ENCODE measurements around the gene MAPKAPK2.

The MAPKAPK2 gene

DNA sequence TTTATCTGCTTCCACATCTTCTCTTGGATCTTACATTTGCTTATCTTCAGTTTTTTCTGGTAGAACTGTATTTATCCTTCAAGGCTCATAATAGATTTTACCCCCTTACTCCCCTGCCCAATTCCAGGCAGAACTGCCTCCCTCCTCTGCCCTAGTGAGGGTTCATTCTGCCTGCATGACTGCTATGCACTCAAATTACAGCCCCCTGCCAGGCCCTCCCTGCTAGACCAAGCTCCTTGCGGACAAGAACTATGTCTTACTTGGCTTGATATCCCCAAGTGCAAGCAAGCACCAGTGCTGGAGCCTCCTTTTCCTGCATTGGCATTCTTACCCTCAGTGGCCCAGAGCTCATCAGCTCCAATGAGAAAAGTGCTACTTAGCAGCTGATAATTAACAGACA lies 18.1 kb downstream of the MAPKAPK2 start:
- Histone ChIP-seq H3K9me3 (ENCODE audit: insufficient read depth, low read length) (no peaks in the 10 kb centered on the region), H3K36me3 (ENCODE audit: insufficient read depth, insufficient read length, low read length) (peaks cover 19% of the 10 kb centered on the region), H3K4me3 (ENCODE audit: insufficient read length, low read depth) (no peak overlapping the region), H3K9ac (ENCODE audit: insufficient read length, low read depth) (no peak overlapping the region), H3K4me1 (ENCODE audit: insufficient read depth, insufficient read length) (peaks cover 24% of the 10 kb centered on the region), H3K27me3 (ENCODE audit: insufficient read depth, insufficient read length) (no peaks in the 10 kb centered on the region)
- no peak for DNase-seq (ENCODE audit: low read depth, low spot score)
- TF ChIP-seq ZNF274 (IDR thresholded peaks at IDR 0.05; ENCODE audit: low read depth, low read length) (no peak), YY1 (IDR thresholded peaks at IDR 0.05; ENCODE audit: insufficient read depth, insufficient read length) (no peak), SUZ12 (IDR thresholded peaks at IDR 0.05; ENCODE audit: extremely low read depth, insufficient read depth, insufficient read length) (no peak)

DNA sequence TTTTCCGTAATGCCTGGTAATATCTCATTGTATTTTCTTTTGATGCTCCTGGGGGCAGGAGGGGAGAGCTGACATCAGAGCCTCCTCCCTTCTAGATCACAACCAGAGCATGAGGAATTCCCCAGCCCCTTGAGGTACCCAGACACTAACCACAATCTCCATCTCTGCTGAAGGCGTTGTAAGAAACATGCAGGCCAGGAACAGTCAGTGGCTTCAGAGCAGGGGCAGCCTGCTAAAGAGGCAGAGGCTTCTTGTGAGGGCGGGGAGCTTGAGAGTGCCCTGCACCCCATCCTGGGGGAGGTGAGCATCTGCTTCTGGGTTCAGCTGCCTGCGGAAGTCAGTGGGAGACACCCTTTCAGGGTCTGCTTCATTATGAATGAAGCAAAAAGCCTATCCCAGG lies 19.0 kb downstream of the MAPKAPK2 start:
- Histone ChIP-seq H3K27me3 (ENCODE audit: insufficient read depth, insufficient read length) (no peaks in the 10 kb centered on the region), H3K4me1 (ENCODE audit: insufficient read depth, insufficient read length) (peaks cover 24% of the 10 kb centered on the region)

DNA sequence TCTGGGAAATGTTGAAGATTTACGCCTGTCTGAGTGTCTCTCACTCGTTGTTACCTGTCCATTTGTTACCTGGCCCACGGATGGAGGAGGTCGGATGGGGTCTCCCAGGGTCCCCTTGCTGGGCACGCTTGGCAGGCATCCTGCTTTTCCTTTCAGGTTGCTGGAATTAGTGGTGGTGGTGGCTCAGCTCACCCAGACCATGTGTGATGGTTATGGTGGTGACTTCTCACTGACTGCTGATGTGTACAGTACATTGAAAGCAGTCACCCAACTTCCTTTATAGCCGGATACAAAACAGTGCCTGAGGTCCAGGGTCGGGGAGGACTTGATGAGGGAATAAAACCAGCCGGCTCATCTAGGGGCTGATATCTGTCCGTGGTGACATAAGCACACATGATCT lies 19.5 kb downstream of the MAPKAPK2 start:
- DNase-seq (ENCODE audit: low read depth, low spot score) = no peak
- H3K9ac ChIP-seq (ENCODE audit: insufficient read length, low read depth) = no peak overlapping the region

More for the DNA sequence above, 19.0 kb downstream of the MAPKAPK2 start:
- H3K36me3 ChIP-seq (ENCODE audit: insufficient read depth, insufficient read length, low read length) = peaks cover 11% of the 10 kb centered on the region
- no peak overlapping the region for H3K4me3 ChIP-seq (ENCODE audit: insufficient read length, low read depth)
- H3K9ac ChIP-seq (ENCODE audit: insufficient read length, low read depth) = no peak overlapping the region
- no peak for DNase-seq (ENCODE audit: low read depth, low spot score)
- no peaks in the 10 kb centered on the region for H3K9me3 ChIP-seq (ENCODE audit: insufficient read depth, low read length)
- TF ChIP-seq SUZ12 (IDR thresholded peaks at IDR 0.05; ENCODE audit: extremely low read depth, insufficient read depth, insufficient read length) (no peak), ZNF274 (IDR thresholded peaks at IDR 0.05; ENCODE audit: low read depth, low read length) (no peak), YY1 (IDR thresholded peaks at IDR 0.05; ENCODE audit: insufficient read depth, insufficient read length) (no peak)

DNA sequence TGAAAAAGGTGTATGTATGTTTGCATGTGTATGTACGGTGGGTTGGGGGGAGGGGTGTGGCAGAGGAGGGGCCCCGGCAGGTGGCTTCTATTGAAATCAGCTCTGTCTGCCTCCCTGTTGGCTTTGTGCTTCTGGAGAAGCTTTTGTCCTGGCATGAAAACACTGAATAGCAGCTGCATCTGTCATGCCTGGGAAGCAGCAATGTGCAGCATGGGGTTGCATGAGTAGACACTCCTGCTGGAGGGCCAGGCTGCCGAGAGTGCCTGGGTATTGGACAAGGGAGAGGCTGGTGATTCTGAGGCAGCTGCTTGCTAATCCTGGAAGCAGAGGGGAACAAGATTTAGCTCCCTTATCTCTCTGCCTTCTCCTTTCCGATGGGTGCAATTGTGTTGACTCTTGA lies 20.5 kb downstream of the MAPKAPK2 start:
- Histone ChIP-seq H3K4me1 (ENCODE audit: insufficient read depth, insufficient read length) (peaks cover 24% of the 10 kb centered on the region), H3K4me3 (ENCODE audit: insufficient read length, low read depth) (no peak overlapping the region)
- TF ChIP-seq YY1 (IDR thresholded peaks at IDR 0.05; ENCODE audit: insufficient read depth, insufficient read length) = no peak
- TF ChIP-seq ZNF274 (IDR thresholded peaks at IDR 0.05; ENCODE audit: low read depth, low read length) = no peak
- TF ChIP-seq SUZ12 (IDR thresholded peaks at IDR 0.05; ENCODE audit: extremely low read depth, insufficient read depth, insufficient read length) = no peak

More for the DNA sequence above, 19.5 kb downstream of the MAPKAPK2 start:
- Histone ChIP-seq H3K9me3 (ENCODE audit: insufficient read depth, low read length) (no peaks in the 10 kb centered on the region), H3K4me1 (ENCODE audit: insufficient read depth, insufficient read length) (peaks cover 24% of the 10 kb centered on the region), H3K27me3 (ENCODE audit: insufficient read depth, insufficient read length) (no peaks in the 10 kb centered on the region), H3K36me3 (ENCODE audit: insufficient read depth, insufficient read length, low read length) (peaks cover 5% of the 10 kb centered on the region), H3K4me3 (ENCODE audit: insufficient read length, low read depth) (no peak overlapping the region)
- no peak for TF ChIP-seq SUZ12 (IDR thresholded peaks at IDR 0.05; ENCODE audit: extremely low read depth, insufficient read depth, insufficient read length)
- no peak for TF ChIP-seq ZNF274 (IDR thresholded peaks at IDR 0.05; ENCODE audit: low read depth, low read length)
- no peak for TF ChIP-seq YY1 (IDR thresholded peaks at IDR 0.05; ENCODE audit: insufficient read depth, insufficient read length)

DNA sequence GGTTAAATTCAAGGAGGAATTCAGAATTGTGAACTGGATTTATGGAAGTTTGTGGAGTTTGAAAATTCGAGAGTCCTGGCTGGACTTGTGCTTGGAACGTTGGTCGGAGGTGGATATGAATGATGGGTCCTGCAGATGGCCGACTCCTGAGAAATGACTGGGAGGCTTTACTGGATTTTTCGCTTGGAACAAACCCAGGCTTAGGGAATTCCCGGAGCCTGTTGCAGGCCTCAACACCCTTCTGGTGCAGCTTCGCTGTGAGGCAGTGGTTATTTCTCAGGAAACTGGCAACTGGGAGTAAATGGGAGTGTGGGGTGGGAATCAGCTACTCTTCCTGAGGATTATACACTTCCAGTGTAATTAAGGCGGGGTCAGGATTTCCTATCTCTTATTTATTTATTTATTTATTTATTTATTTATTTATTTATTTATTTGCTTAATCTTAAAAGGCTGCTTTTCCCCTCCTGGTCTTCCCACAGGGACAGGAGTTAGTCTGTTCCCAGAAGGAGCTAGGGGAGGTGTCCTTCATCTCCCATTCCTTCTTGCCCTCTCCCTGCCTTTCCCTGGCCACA lies 21.1 kb downstream of the MAPKAPK2 start:
- H3K4me3 ChIP-seq (ENCODE audit: insufficient read length, low read depth) = no peak overlapping the region
- TF ChIP-seq ZNF274 (IDR thresholded peaks at IDR 0.05; ENCODE audit: low read depth, low read length) (no peak), SUZ12 (IDR thresholded peaks at IDR 0.05; ENCODE audit: extremely low read depth, insufficient read depth, insufficient read length) (no peak), YY1 (IDR thresholded peaks at IDR 0.05; ENCODE audit: insufficient read depth, insufficient read length) (no peak)
- no peaks in the 10 kb centered on the region for H3K9me3 ChIP-seq (ENCODE audit: insufficient read depth, low read length)
- no peaks in the 10 kb centered on the region for H3K27me3 ChIP-seq (ENCODE audit: insufficient read depth, insufficient read length)
- no peaks in the 10 kb centered on the region for H3K36me3 ChIP-seq (ENCODE audit: insufficient read depth, insufficient read length, low read length)
- no peak overlapping the region for H3K9ac ChIP-seq (ENCODE audit: insufficient read length, low read depth)
- peaks cover 24% of the 10 kb centered on the region for H3K4me1 ChIP-seq (ENCODE audit: insufficient read depth, insufficient read length)
- DNase-seq (ENCODE audit: low read depth, low spot score) = no peak

More for the DNA sequence above, 20.5 kb downstream of the MAPKAPK2 start:
- no peaks in the 10 kb centered on the region for H3K27me3 ChIP-seq (ENCODE audit: insufficient read depth, insufficient read length)
- no peaks in the 10 kb centered on the region for H3K9me3 ChIP-seq (ENCODE audit: insufficient read depth, low read length)
- DNase-seq (ENCODE audit: low read depth, low spot score) = no peak
- H3K36me3 ChIP-seq (ENCODE audit: insufficient read depth, insufficient read length, low read length) = peaks cover 1% of the 10 kb centered on the region
- H3K9ac ChIP-seq (ENCODE audit: insufficient read length, low read depth) = no peak overlapping the region

DNA sequence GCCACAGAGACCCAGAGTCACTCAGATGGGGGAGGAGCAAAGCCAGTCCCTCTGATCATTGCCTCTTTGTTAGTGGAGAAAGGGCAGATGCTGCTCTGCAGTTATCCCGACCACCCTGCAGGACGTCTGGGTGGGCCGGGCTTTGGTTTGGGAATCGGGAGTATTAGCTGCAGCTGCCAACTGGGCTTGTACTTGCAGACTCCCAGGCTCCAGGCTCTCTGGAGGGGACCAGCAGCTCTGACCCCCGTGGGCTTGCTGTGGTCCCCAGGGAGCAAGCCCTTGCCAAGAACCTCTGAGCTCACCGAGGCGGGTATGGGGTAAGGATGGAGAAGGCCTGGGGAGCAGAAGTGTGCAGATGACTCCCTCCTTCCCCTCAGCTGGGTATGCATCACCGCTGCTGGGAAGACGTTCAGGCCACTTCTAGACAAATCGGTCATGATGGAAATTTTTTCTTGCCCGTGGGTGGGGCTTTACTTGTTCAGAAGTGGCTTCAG lies 21.6 kb downstream of the MAPKAPK2 start:
- no peaks in the 10 kb centered on the region for H3K27me3 ChIP-seq (ENCODE audit: insufficient read depth, insufficient read length)
- peak overlapping the region; percentile 43 for H3K9ac ChIP-seq (ENCODE audit: insufficient read length, low read depth)
- DNase-seq (ENCODE audit: low read depth, low spot score) = no peak
- peaks cover 24% of the 10 kb centered on the region for H3K4me1 ChIP-seq (ENCODE audit: insufficient read depth, insufficient read length)
- TF ChIP-seq YY1 (IDR thresholded peaks at IDR 0.05; ENCODE audit: insufficient read depth, insufficient read length) (no peak), SUZ12 (IDR thresholded peaks at IDR 0.05; ENCODE audit: extremely low read depth, insufficient read depth, insufficient read length) (no peak), ZNF274 (IDR thresholded peaks at IDR 0.05; ENCODE audit: low read depth, low read length) (no peak)
- no peak overlapping the region for H3K4me3 ChIP-seq (ENCODE audit: insufficient read length, low read depth)
- H3K9me3 ChIP-seq (ENCODE audit: insufficient read depth, low read length) = no peaks in the 10 kb centered on the region
- H3K36me3 ChIP-seq (ENCODE audit: insufficient read depth, insufficient read length, low read length) = no peaks in the 10 kb centered on the region

DNA sequence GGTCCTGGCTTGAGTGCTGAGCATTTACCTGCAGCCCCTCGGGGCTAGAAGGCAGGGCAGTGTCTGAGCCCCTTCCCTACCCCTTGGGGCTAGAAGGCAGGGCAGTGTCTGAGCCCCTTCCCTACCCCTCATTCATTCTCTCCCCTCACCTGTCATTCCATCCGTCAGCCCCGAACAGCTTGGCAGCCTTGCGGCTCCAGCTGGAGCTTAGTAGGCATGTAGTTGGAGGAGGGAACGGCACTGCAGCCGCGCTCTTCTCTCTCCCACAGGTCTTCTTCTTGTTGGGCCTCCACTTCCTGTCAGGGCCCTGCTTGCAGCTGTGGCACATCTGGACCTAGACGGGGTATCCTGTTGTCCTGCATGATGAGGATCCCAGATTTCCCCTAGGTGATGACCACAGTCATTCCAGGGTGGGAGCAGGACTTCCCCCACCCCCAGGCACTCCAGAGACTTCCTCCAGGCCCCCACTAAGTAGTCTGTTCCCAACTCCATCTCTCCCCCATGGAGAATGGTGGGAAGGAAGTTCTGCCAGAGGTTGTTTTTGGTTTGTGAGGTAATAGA lies 22.2 kb downstream of the MAPKAPK2 start:
- no peaks in the 10 kb centered on the region for H3K9me3 ChIP-seq (ENCODE audit: insufficient read depth, low read length)
- no peak for TF ChIP-seq YY1 (IDR thresholded peaks at IDR 0.05; ENCODE audit: insufficient read depth, insufficient read length)
- no peak for TF ChIP-seq SUZ12 (IDR thresholded peaks at IDR 0.05; ENCODE audit: extremely low read depth, insufficient read depth, insufficient read length)
- TF ChIP-seq ZNF274 (IDR thresholded peaks at IDR 0.05; ENCODE audit: low read depth, low read length) = no peak
- H3K4me1 ChIP-seq (ENCODE audit: insufficient read depth, insufficient read length) = peaks cover 24% of the 10 kb centered on the region
- H3K4me3 ChIP-seq (ENCODE audit: insufficient read length, low read depth) = no peak overlapping the region
- H3K36me3 ChIP-seq (ENCODE audit: insufficient read depth, insufficient read length, low read length) = no peaks in the 10 kb centered on the region
- H3K27me3 ChIP-seq (ENCODE audit: insufficient read depth, insufficient read length) = no peaks in the 10 kb centered on the region
- H3K9ac ChIP-seq (ENCODE audit: insufficient read length, low read depth) = no peak overlapping the region
- DNase-seq (ENCODE audit: low read depth, low spot score) = no peak
